Activated T-cell treated with anti-CD3 and anti-CD28 coated beads, Interleukin-2, amount 50 U/mL, for 72 hours (primary cell): ENCODE data around the gene TSPAN13. TPM values are rescaled to one million over a fixed set of nuclear protein-coding genes. Genes with fewer than 3 reads are reported as not detected.

ENCODE experiments used
- ATAC-seq, 2 donors: fragments of 150-1000 bp; cut with Tn5 transposase; replicated peaks in 1 of 2; 2 replicates each; pipeline ENCODE4 v1.10.0; 2021; ENCODE audit warnings: moderate library complexity in 2 of 2, mild to moderate bottlenecking in 1 of 2
- DNase-seq, 2 donors: peaks; one replicate each; pipeline ENCODE4 v3.0.0; 2021 to 2022; ENCODE audit warnings: mixed read lengths in 1 of 2
- H3K27ac Mint-ChIP-seq: one replicate; pipeline ENCODE4 v1.8.0; 2022; ENCODE audit warnings: mild to moderate bottlenecking, moderate library complexity, mixed read lengths
- H3K27me3 Mint-ChIP-seq: one replicate; pipeline ENCODE4 v1.8.0; 2022; ENCODE audit warnings: low read depth, mixed read lengths
- H3K36me3 Mint-ChIP-seq, 2 donors: one replicate each; pipeline ENCODE4 v1.8.0; 2022; ENCODE audit warnings: mixed read lengths in 2 of 2, mild to moderate bottlenecking in 1 of 2; ENCODE audit not compliant: insufficient read depth in 2 of 2
- H3K4me1 Mint-ChIP-seq: one replicate; pipeline ENCODE4 v1.8.0; 2022; ENCODE audit warnings: low read depth, mixed read lengths
- H3K4me3 Mint-ChIP-seq, 2 donors: one replicate each; pipeline ENCODE4 v1.8.0; 2022; ENCODE audit warnings: mild to moderate bottlenecking in 2 of 2, mixed read lengths in 2 of 2, moderate library complexity in 2 of 2
- H3K9me3 Mint-ChIP-seq, 2 donors: one replicate each; pipeline ENCODE4 v1.8.0; 2022; ENCODE audit warnings: mixed read lengths in 2 of 2
- total RNA-seq, 2 donors: library from RNA; stranded (reverse); gene quantifications; one replicate each; pipeline ENCODE4 v1.2.3, GENCODE V29; 2022

TSPAN13 gene
- 1 to 10 TPM; 1.1 to 1.2 TPM for total RNA-seq

GRCh38 chr7:16753102-16753931 lies at the start of gene TSPAN13:
TSS of gene TSPAN13 (plus strand) at chr7:16753755. CDS start at chr7:16753968, 213 bp downstream.
- ATAC-seq (peak; percentile 95 to 96), DNase-seq (peak; percentile 77 to 84)
- Mint-ChIP-seq H3K4me1 (peaks cover 17% of the 10 kb centered on the region), H3K9me3 (no peaks in the 10 kb centered on the region), H3K4me3 (peak within 1 kb of the TSS; percentile 69 to 88), H3K27me3 (peaks cover 37% of the 10 kb centered on the region), H3K36me3 (no peaks in the 10 kb centered on the region), H3K27ac (no peak within 1 kb of the TSS)

- Mint-ChIP-seq H3K4me1 (peaks cover 29% of the 10 kb centered on the region), H3K36me3 (peaks cover 6 to 28% of the 10 kb centered on the region in 2 donors)
Observed at GRCh38 chr7:16708511-16708910, 45.0 kb upstream of the TSPAN13 start.

GRCh38 chr7:16708980-16709379 lies 44.6 kb upstream of the TSPAN13 start:
- ATAC-seq (no peak), DNase-seq (no peak)
- Mint-ChIP-seq H3K4me3 (no peak overlapping the region), H3K27ac (peak overlapping the region; percentile 3), H3K36me3 (peaks cover 6 to 23% of the 10 kb centered on the region in 2 donors), H3K9me3 (peaks cover 0 to 2% of the 10 kb centered on the region in 2 donors), H3K27me3 (no peaks in the 10 kb centered on the region), H3K4me1 (peaks cover 29% of the 10 kb centered on the region)

More at GRCh38 chr7:16708511-16708910, 45.0 kb upstream of the TSPAN13 start:
- DNase-seq (no peak), ATAC-seq (no peak)
- no peak overlapping the region for H3K27ac Mint-ChIP-seq
- H3K27me3 Mint-ChIP-seq: no peaks in the 10 kb centered on the region
- no peak overlapping the region for H3K4me3 Mint-ChIP-seq
- peaks cover 0 to 2% of the 10 kb centered on the region in 2 donors for H3K9me3 Mint-ChIP-seq

GRCh38 chr7:16710651-16711050 lies 42.9 kb upstream of the TSPAN13 start:
- Mint-ChIP-seq H3K4me1 (peaks cover 29% of the 10 kb centered on the region), H3K27me3 (no peaks in the 10 kb centered on the region), H3K27ac (no peak overlapping the region), H3K9me3 (peaks cover 0 to 2% of the 10 kb centered on the region in 2 donors), H3K4me3 (no peak overlapping the region), H3K36me3 (peaks cover 6 to 12% of the 10 kb centered on the region in 2 donors)
- no peak for DNase-seq
- ATAC-seq: no peak

GRCh38 chr7:16711730-16712129 lies 41.8 kb upstream of the TSPAN13 start:
- Mint-ChIP-seq H3K27me3 (no peaks in the 10 kb centered on the region), H3K9me3 (peaks cover 0 to 2% of the 10 kb centered on the region in 2 donors), H3K4me1 (peaks cover 25% of the 10 kb centered on the region), H3K4me3 (peak overlapping the region in 1 of 2 donors; percentile 61), H3K27ac (peak overlapping the region; percentile 91), H3K36me3 (peaks cover 4 to 6% of the 10 kb centered on the region in 2 donors)
- DNase-seq (peak in 1 of 2 donors; percentile 10), ATAC-seq (peak; percentile 64 to 77)

- Mint-ChIP-seq H3K4me1 (peaks cover 25% of the 10 kb centered on the region), H3K4me3 (peak overlapping the region; percentile 46 to 61), H3K27me3 (no peaks in the 10 kb centered on the region), H3K9me3 (peaks cover 0 to 2% of the 10 kb centered on the region in 2 donors), H3K36me3 (peaks cover 2 to 6% of the 10 kb centered on the region in 2 donors), H3K27ac (peak overlapping the region; percentile 91)
- DNase-seq (peak; percentile 21 to 43), ATAC-seq (peak; percentile 82 to 87)
Observed at GRCh38 chr7:16712916-16713315, 40.6 kb upstream of the TSPAN13 start.

GRCh38 chr7:16715928-16716327 lies 37.6 kb upstream of the TSPAN13 start:
- Mint-ChIP-seq H3K9me3 (peaks cover 0 to 2% of the 10 kb centered on the region in 2 donors), H3K36me3 (peaks cover 0 to 4% of the 10 kb centered on the region in 2 donors), H3K4me1 (peaks cover 27% of the 10 kb centered on the region), H3K4me3 (no peak overlapping the region), H3K27me3 (no peaks in the 10 kb centered on the region), H3K27ac (no peak overlapping the region)
- ATAC-seq (no peak), DNase-seq (no peak)

GRCh38 chr7:16718111-16718656 lies 35.4 kb upstream of the TSPAN13 start:
- ATAC-seq (no peak), DNase-seq (no peak)
- Mint-ChIP-seq H3K27me3 (no peaks in the 10 kb centered on the region), H3K4me3 (no peak overlapping the region), H3K36me3 (peaks cover 0 to 3% of the 10 kb centered on the region in 2 donors), H3K9me3 (no peaks in the 10 kb centered on the region), H3K27ac (no peak overlapping the region), H3K4me1 (peaks cover 25% of the 10 kb centered on the region)

- ATAC-seq (no peak), DNase-seq (no peak)
- no peaks in the 10 kb centered on the region for H3K9me3 Mint-ChIP-seq
- peak overlapping the region; percentile 11 for H3K27ac Mint-ChIP-seq
- H3K4me3 Mint-ChIP-seq: no peak overlapping the region
- H3K27me3 Mint-ChIP-seq: no peaks in the 10 kb centered on the region
- H3K36me3 Mint-ChIP-seq: peaks cover 0 to 3% of the 10 kb centered on the region in 2 donors
- H3K4me1 Mint-ChIP-seq: peaks cover 26% of the 10 kb centered on the region
Observed at GRCh38 chr7:16719699-16720098, 33.9 kb upstream of the TSPAN13 start.

- Mint-ChIP-seq H3K27me3 (no peaks in the 10 kb centered on the region), H3K4me3 (peak overlapping the region in 1 of 2 donors; percentile 22), H3K9me3 (no peaks in the 10 kb centered on the region), H3K27ac (no peak overlapping the region), H3K4me1 (peaks cover 26% of the 10 kb centered on the region), H3K36me3 (peaks cover 0 to 1% of the 10 kb centered on the region in 2 donors)
- ATAC-seq: no peak
- DNase-seq: no peak
Observed at GRCh38 chr7:16721541-16721940, 32.0 kb upstream of the TSPAN13 start.

- ATAC-seq (no peak), DNase-seq (no peak)
- Mint-ChIP-seq H3K27me3 (no peaks in the 10 kb centered on the region), H3K4me3 (no peak overlapping the region), H3K27ac (no peak overlapping the region), H3K36me3 (peaks cover 0 to 1% of the 10 kb centered on the region in 2 donors), H3K9me3 (no peaks in the 10 kb centered on the region), H3K4me1 (peaks cover 25% of the 10 kb centered on the region)
Observed at GRCh38 chr7:16724344-16724743, 29.2 kb upstream of the TSPAN13 start.

GRCh38 chr7:16726189-16726588 lies 27.4 kb upstream of the TSPAN13 start:
- Mint-ChIP-seq H3K27ac (no peak overlapping the region), H3K4me1 (peaks cover 19% of the 10 kb centered on the region), H3K9me3 (no peaks in the 10 kb centered on the region), H3K36me3 (peaks cover 0 to 1% of the 10 kb centered on the region in 2 donors), H3K27me3 (no peaks in the 10 kb centered on the region), H3K4me3 (no peak overlapping the region)
- ATAC-seq (no peak), DNase-seq (no peak)

GRCh38 chr7:16727736-16728135 lies 25.8 kb upstream of the TSPAN13 start:
- no peaks in the 10 kb centered on the region for H3K9me3 Mint-ChIP-seq
- no peak for ATAC-seq

More at GRCh38 chr7:16727736-16728135, 25.8 kb upstream of the TSPAN13 start:
- DNase-seq: no peak
- Mint-ChIP-seq H3K4me3 (no peak overlapping the region), H3K27ac (no peak overlapping the region), H3K36me3 (no peaks in the 10 kb centered on the region), H3K4me1 (peaks cover 6% of the 10 kb centered on the region), H3K27me3 (no peaks in the 10 kb centered on the region)
